Heart left ventricle (tissue), 13 donors: ENCODE measurements around the gene CEP19.

ENCODE experiments used
- CTCF ChIP-seq, 12 donors: fragments of 200-600 bp; sonication (generic) in 4 of 12; IDR thresholded peaks; one replicate each; pipeline versions ENCODE4 v1.5.0 to v1.8.0; 2018 to 2022; ENCODE audit warnings: antibody characterized with exemption in 12 of 12, mild to moderate bottlenecking in 5 of 12
- POLR2A ChIP-seq, 2 donors: fragments of 450-650 bp; IDR thresholded peaks; one replicate each; pipeline ENCODE4 v1.6.1; 2017; ENCODE audit warnings: antibody characterized with exemption in 2 of 2, mild to moderate bottlenecking in 2 of 2, moderate library complexity in 2 of 2
- donor health status: ischemic (EF 13 %, LVEDD 7.1; RV severe dilation, severe dysfunction).
- donor health status: DM: no; HTN: yes; CAD: no.
- donor health status: DM: no; HTN: no; CAD: no.
- donor health status: ischemic (EF 25% LVEDD 6.9; RV normal size, moderate dysfunction).
- donor health status: ischemic (EF 25% LVEDD 5.7; RV mildly dilated, moderate dysfunction).
- donor health status: ischemic (EF 35%, LVEDD 5.7; RV mildly dilated, moderate dysfunction).
- donor health status: nonischemic (EF 11% LVEDD 7.7; RV severe dilation, severe dysfunction).
- donor health status: DM: yes; HTN: yes; CAD: no.
- donor health status: PGD.
- donor health status: ischemic (EF 29% LVEDD 5.4; RV normal size, mild dysfunction).
- donor health status: nonischemic (EF 23%, LVEDD 6.1; RV moderate dilation, normal function).

- TF ChIP-seq CTCF (IDR thresholded peaks at IDR 0.05) (no peak), POLR2A (IDR thresholded peaks at IDR 0.05) (no peak)
Measured at GRCh38 chr3:196756732-196757131, 44.7 kb upstream of the CEP19 start.
